Measurements from ENCODE around the gene DBN1. TPM values are rescaled to one million over a fixed set of nuclear protein-coding genes. Genes with fewer than 3 reads are reported as not detected.
"Not testable (repeated sequence)": the region's sequence is repeated elsewhere in the genome, so short reads cannot be mapped to it uniquely, and the experiment has no call there.

Gene DBN1
- total RNA-seq, 1 donor from 2014 or later, result 21.8 TPM

DNA sequence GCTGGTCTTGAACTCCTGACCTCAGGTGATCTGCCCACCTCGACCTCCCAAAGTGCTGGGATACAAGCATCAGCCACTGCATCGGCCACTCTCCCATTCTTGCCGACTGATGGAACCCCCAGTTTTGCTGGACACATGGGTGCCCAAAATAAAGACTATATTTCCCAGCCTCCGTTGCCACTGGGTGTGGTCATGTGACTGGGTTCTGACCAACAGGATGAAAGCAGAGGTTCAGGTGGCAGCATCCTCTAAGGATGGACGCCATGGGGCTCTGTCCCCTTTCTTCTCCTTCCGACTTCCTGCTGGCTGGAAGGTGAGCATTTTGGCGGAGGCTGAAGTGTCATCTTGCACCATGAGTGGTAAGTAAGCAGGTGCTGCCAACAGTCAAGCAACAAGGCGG is 13.7 kb upstream of the DBN1 start:
- Histone ChIP-seq H3K27ac (replicated peaks) (no peak overlapping the region), H3K9me3 (replicated peaks) (no peaks in the 10 kb centered on the region), H3K36me3 (peaks cover 78% of the 10 kb centered on the region), H3K4me3 (no peak overlapping the region), H3K27me3 (ENCODE audit: low read depth) (peaks cover 53% of the 10 kb centered on the region), H3K4me1 (peaks cover 10% of the 10 kb centered on the region)
- intact Hi-C loops (cut with micrococcal nuclease), result no loop called here
- DNase-seq, result no peak
- TF ChIP-seq, protein P1, sequence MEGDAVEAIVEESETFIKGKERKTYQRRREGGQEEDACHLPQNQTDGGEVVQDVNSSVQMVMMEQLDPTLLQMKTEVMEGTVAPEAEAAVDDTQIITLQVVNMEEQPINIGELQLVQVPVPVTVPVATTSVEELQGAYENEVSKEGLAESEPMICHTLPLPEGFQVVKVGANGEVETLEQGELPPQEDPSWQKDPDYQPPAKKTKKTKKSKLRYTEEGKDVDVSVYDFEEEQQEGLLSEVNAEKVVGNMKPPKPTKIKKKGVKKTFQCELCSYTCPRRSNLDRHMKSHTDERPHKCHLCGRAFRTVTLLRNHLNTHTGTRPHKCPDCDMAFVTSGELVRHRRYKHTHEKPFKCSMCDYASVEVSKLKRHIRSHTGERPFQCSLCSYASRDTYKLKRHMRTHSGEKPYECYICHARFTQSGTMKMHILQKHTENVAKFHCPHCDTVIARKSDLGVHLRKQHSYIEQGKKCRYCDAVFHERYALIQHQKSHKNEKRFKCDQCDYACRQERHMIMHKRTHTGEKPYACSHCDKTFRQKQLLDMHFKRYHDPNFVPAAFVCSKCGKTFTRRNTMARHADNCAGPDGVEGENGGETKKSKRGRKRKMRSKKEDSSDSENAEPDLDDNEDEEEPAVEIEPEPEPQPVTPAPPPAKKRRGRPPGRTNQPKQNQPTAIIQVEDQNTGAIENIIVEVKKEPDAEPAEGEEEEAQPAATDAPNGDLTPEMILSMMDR (IDR thresholded peaks at IDR 0.05; ENCODE audit: borderline replicate concordance), result no peak

DNA sequence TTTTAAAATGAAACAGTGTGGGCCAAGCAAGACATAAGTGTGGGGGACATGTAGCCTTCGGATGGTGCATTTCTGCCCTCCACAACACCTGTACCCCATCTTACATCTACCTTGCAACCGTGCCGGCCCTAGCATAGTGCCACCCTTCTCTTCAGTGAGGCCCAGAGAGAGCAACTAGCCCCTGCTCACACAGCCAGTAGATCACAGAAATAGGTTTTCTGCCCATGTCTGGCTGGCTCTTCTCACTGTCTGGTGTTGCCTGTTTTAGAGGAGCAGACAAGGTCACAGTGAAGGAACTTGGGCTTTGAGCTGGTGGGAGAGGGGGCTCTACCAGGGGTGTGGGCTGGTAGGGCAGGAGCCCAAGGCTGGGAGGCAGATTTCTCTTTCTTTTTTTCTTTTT is 12.8 kb upstream of the DBN1 start:
- intact Hi-C loops (cut with micrococcal nuclease), result no loop called here
- peaks cover 61% of the 10 kb centered on the region for H3K27me3 ChIP-seq (ENCODE audit: low read depth)
- no peak for DNase-seq
- no peaks in the 10 kb centered on the region for H3K9me3 ChIP-seq (replicated peaks)
- H3K4me3 ChIP-seq, result no peak overlapping the region
- H3K4me1 ChIP-seq, result peaks cover 4% of the 10 kb centered on the region
- H3K27ac ChIP-seq (replicated peaks), result no peak overlapping the region
- TF ChIP-seq, protein P1 (IDR thresholded peaks at IDR 0.05; ENCODE audit: borderline replicate concordance), result no peak
- H3K36me3 ChIP-seq, result peaks cover 69% of the 10 kb centered on the region

DNA sequence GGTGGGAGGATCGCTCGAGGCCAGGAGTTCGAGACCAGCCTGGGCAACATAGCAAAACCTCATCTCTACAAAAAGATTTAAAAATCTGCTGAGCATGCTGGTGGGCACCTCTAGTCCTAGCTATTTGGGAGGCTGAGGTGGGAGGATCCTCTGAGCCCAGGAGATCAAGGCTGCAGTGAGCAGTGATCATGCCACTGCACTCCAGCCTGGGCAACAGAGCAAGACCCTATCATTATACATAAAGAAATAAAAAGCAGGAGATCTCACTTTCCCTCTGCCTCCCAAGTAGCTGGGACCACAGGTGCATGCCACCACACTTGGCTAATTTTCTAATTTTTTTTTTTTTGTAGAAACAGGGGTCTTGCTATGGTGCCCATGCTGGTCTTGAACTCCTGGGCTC is 12.3 kb upstream of the DBN1 start:
- H3K4me1 ChIP-seq; DNase-seq; H3K27ac ChIP-seq (replicated peaks); H3K4me3 ChIP-seq; H3K9me3 ChIP-seq (replicated peaks); intact Hi-C loops (cut with micrococcal nuclease): not testable (repeated sequence)
- Histone ChIP-seq H3K36me3 (peaks cover 64% of the 10 kb centered on the region), H3K27me3 (ENCODE audit: low read depth) (peaks cover 61% of the 10 kb centered on the region)

DNA sequence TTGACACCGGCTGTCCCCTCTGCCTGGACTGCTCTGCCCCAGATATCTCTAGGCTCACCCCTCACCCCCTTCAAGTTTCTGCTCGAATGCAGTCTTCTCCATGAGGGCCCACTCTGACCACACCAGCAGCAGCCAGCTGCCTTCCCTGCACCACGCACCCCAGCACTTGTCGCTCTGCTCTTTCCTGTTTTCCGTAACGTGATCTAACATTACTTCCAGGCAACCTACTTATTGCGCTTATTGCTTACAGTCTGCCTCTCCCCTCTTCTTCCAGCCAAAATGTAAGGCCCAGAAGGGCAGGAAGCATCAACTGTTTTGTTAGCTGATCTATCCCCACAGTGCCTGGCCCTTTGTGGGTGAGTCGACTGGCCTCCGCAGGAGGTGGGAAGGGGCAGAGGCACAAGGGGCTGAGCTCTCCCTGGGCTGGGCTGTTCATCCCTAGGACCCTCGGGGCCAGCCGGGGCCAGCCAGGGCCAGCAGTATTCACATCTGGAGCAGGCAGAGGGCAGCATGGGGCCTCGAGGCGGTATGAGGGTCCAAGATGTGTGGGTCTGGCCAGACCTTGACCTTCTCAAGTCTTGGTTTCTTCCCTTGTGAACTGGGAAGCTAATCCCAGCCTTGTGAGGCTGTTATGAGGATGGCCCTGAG is 11.6 kb upstream of the DBN1 start:
- no peaks in the 10 kb centered on the region for H3K9me3 ChIP-seq (replicated peaks)
- peaks cover 5% of the 10 kb centered on the region for H3K4me1 ChIP-seq
- intact Hi-C loops (cut with micrococcal nuclease), result no loop called here
- DNase-seq, result no peak
- H3K27me3 ChIP-seq (ENCODE audit: low read depth), result peaks cover 61% of the 10 kb centered on the region
- H3K36me3 ChIP-seq, result peaks cover 58% of the 10 kb centered on the region
- H3K27ac ChIP-seq (replicated peaks), result no peak overlapping the region
- TF ChIP-seq, protein P1 (IDR thresholded peaks at IDR 0.05; ENCODE audit: borderline replicate concordance), result no peak
- no peak overlapping the region for H3K4me3 ChIP-seq

DNA sequence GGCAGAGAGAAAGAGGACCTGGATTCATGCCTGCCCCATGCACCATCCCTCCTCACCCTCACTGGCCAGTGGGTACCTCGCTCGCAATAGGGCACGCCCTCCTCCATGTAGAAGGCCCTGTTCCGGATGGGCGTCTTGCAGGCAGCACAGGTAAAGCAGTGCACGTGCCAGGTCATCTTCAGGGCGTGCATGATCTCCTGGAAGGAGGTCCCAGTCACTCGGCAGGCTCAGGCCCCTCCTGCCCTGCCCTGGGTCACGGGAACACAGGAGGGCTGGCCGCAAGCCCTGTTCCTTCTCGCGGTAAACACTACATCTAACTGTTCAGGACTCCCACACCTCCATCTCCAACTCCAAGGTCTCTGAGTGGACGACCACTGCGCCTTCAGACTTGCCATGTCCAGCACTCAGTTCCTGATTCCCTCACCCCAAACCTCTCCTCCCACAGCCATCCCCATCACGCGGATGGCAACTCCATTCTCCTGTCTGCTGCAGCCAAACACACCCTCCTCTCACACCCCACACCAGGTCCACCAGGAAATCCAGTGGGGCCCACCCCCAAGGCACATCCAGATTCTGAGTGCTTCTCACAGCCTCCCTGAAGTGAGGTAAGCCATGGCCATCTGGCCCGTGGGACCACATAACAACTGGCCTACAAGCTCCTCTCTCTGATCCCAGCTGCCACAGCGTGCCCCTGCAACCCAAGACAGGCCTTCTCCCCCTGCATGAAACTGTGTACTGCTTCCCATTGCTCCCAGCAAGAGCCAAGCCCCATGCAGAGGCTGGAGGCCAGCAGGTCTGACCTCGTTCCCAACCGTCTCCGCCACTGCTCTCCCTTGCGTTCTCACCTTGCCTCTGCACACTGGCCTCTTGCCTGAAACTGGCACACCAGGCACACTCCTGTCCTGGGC is 10.8 kb upstream of the DBN1 start:
- H3K4me3 ChIP-seq, result no peak overlapping the region
- H3K36me3 ChIP-seq, result peaks cover 50% of the 10 kb centered on the region
- TF ChIP-seq, protein P1 (IDR thresholded peaks at IDR 0.05; ENCODE audit: borderline replicate concordance), result no peak
- H3K9me3 ChIP-seq (replicated peaks), result no peaks in the 10 kb centered on the region
- peaks cover 59% of the 10 kb centered on the region for H3K27me3 ChIP-seq (ENCODE audit: low read depth)
- H3K27ac ChIP-seq (replicated peaks), result no peak overlapping the region
- DNase-seq, result no peak
- intact Hi-C loops (cut with micrococcal nuclease), result no loop called here
- H3K4me1 ChIP-seq, result peaks cover 13% of the 10 kb centered on the region

DNA sequence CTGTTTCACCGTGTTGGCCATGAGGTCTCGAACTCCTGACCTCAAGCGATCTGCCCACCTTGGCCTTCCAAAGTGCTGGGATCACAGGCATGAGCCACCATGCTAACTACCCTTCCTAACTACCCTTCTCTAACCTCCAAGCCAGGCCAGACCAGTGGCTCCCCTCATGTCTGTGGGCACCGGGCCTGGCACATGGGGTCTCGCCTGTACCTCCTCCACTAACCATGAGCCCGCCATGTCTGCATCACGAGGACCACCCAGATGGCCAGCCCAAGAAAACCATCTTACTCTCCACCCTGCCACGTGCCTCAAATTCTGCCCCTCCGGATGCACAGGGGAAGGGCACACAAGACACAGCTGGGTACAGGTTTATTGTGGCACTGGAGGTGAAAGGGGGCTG is 9.6 kb upstream of the DBN1 start:
- TF ChIP-seq, protein P1 (IDR thresholded peaks at IDR 0.05; ENCODE audit: borderline replicate concordance), result no peak
- Histone ChIP-seq H3K27ac (replicated peaks) (no peak overlapping the region), H3K4me1 (peaks cover 25% of the 10 kb centered on the region), H3K4me3 (no peak overlapping the region), H3K9me3 (replicated peaks) (no peaks in the 10 kb centered on the region), H3K36me3 (peaks cover 38% of the 10 kb centered on the region), H3K27me3 (ENCODE audit: low read depth) (peaks cover 53% of the 10 kb centered on the region)
- intact Hi-C loops (cut with micrococcal nuclease), result no loop called here
- DNase-seq, result no peak
